Melanocyte of skin (primary cell): Measurements from ENCODE around the gene APLP1. TPM values are rescaled to one million over a fixed set of nuclear protein-coding genes. Genes with fewer than 3 reads are reported as not detected.

Experiments used
- small RNA-seq, 2 donors: library from RNA; depleted of rRNA; stranded (forward); fragments of <200 nt; gene quantifications; one replicate each; pipeline ENCODE3, GENCODE V24; 2012
- total RNA-seq, 2 donors: library from RNA; depleted of rRNA; stranded (reverse); fragments of >200 nt; gene quantifications; 2 replicates each; pipeline ENCODE4 v1.2.3, GENCODE V29; 2012

The APLP1 gene
- total RNA-seq: 1 to 10 TPM in 1 of 2 donors, under 1 TPM in 1; under 0.01 to 2.1 TPM

DNA sequence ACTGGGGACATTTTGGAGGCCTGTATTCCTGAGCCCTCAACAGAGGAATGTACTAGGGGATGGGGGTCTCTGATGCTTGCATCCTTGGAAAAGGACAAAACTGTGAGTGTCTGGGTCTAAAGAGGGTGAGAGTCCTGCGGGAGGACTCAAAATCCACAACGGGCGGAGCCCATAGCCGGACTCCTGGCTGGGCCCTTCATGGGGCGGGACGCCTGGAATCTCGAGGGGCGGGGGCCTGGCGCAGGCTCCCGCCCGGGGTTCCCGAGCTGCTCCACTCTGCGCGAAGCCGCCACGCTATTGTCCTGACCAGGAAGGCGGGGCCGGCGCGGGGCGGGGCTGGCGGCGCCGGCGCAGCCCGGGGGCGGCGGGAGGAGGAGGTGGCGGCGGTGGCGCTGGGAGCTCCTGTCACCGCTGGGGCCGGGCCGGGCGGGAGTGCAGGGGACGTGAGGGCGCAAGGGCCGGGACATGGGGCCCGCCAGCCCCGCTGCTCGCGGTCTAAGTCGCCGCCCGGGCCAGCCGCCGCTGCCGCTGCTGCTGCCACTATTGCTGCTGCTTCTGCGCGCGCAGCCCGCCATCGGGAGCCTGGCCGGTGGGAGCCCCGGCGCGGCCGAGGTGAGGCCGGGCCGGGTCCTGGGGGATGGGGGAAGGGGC, at the start of gene APLP1:
Gene APLP1 (plus strand): TSS at position 403 of the 651 bp plus-strand sequence. CDS start 63 bp downstream, at position 466.

DNA sequence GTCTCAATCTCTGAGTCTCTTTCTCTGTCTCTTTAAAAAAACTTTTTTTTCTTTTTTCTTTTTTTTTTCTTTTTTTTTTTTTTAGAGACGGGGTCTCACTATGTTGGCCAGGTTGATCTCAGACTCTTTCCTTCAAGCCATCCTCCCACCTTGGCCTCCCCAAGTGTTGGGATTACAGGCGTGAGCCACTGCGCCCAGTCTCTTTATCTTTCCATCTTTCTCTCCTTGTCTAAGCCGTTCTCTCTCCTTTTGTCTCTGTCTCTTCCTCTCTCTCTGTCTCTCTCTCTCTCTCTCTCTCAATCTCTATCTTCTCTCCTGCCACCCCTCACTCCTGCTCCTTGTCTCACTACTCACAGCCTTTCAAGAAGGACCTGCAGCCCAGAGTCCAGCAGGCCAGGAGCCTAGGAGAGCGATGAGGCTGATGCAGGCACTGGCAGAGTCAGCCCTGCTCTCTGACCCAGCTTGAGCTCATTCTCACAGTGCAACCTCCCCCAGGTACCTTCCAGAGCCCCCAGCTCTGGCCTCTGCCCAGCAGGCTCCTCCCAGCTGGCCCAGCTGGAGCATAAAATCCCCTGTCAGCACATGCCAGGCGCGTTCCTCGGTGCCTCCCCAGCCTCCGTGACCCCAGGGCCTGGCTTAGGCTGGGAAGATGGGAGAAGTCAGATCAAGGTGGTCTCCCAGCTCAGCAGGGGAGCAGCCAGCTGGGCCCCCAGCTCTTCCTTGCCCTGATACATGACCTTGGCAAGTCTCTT, 16.2 kb upstream of the APLP1 start, which contains the start of gene NPHS1:
Gene NPHS1 (minus strand): TSS at position 476 of the 752 bp plus-strand sequence. CDS start 667 bp downstream, outside the sequence.

DNA sequence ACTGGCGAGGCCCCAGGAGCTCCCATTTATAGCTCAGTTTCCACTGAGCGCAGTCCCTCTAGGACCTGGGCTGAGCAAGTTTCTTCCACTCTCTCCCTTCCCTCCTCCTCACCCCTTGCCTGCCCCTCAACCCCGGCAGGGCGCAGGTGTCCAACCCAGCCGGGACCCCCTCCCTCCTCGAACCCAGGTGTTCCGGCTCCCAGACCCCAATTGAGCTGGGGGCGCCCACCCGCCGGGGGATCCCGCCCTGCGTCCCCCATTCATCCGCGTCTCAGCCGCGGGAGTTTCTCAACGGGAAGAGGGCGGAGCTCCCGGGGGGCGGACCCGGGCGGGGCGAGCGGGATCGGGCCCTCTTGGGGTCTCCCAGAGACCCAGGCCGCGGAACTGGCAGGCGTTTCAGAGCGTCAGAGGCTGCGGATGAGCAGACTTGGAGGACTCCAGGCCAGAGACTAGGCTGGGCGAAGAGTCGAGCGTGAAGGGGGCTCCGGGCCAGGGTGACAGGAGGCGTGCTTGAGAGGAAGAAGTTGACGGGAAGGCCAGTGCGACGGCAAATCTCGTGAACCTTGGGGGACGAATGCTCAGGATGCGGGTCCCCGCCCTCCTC, 11.7 kb upstream of the APLP1 start, which contains the start of gene KIRREL2:
Gene KIRREL2 (plus strand): TSS at position 366 of the 604 bp plus-strand sequence. CDS start 209 bp downstream, at position 575.

DNA sequence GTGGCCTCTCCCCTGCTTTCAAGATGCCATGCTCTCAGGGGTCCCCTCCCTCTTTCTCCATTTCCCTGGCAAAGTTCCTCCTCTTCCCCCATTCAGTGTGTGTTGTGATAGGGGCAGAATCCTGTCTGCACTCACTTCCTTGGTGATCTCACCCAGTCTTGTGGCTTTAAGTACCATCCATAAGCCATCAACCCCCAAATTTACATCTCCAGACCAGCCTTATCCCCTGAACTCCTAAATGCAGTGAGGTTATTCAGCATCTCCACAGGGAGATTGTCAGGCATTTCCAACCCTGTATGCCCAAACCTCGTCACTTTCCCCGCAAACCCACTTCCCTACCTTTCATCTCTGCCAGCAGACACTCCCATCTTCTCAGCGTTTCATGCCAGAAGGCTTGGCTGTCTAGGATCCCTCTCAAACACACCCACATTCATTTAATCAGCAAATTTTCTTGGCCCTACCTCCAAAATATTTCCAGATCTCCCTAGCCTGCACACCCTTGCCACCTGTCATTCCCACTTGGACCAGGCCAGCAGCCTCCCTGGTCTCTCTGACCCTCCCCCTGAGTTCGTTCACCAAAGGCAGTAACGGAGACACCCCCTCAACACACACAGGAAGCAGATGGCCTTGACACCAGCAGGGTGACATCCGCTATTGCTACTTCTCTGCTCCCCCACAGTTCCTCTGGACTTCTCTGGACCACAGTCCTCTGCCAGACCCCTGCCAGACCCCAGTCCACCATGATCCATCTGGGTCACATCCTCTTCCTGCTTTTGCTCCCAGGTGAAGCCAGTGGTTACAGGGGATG, 33.7 kb downstream of the APLP1 start, which contains the start of gene HCST:
Gene HCST (plus strand): TSS at position 676 of the 808 bp plus-strand sequence. CDS start 65 bp downstream, at position 741.

DNA sequence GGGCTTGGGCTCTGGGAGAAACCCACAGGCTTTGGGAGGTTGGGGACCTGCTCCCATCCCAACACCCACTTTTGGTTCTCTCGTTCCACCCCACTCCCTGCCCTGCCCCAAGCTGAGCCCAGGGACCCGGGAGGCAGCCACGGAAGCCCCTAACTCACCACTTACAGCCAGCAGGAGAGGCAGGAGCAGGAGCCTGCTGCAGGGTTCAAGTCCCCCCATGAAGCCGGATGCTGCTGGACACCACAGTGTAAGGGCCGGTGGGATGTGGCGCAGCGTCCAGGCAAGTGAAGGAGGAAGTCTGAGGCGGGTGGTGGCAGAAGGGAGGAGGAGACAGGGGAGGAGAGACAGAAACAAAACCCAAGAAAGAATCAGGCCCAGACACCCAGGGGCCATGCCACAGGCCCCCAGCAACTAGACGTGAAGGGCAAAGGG, 39.7 kb downstream of the APLP1 start, which contains the start of gene TYROBP:
Gene TYROBP (minus strand): TSS at position 286 of the 432 bp plus-strand sequence. CDS start 67 bp downstream, at position 219.

Small RNA genes within 50 kb of the gene (small RNA-seq; reads per million reads assigned to genes)
- gene RN7SL402P: 0 reads per million in 2 donors

Other genes starting within 250 kb of the APLP1 start
- gene RBM42, start 239.5 kb upstream of the APLP1 start, total RNA-seq: 10 to 100 TPM; 58.5 to 63.6 TPM
- under 1 TPM in 1 of 2 donors, not detected in 1; 0.33 TPM for gene ETV2, start 226.8 kb upstream of the APLP1 start, total RNA-seq
- 100 to 1,000 TPM; 272 to 275 TPM for gene COX6B1, start 220.3 kb upstream of the APLP1 start, total RNA-seq
- not detected for gene UPK1A, start 202.1 kb upstream of the APLP1 start, total RNA-seq
- gene ZBTB32, start 164.0 kb upstream of the APLP1 start, total RNA-seq: not detected
- 1 to 10 TPM; 7.6 to 8.3 TPM for gene KMT2B, start 150.6 kb upstream of the APLP1 start, total RNA-seq
- 1 to 10 TPM in 1 of 2 donors, under 1 TPM in 1; 0.69 to 3.3 TPM for gene IGFLR1, start 126.1 kb upstream of the APLP1 start, total RNA-seq
- gene U2AF1L4, start 123.2 kb upstream of the APLP1 start, total RNA-seq: 1 to 10 TPM; 2.8 to 6.0 TPM
- gene PSENEN, start 122.9 kb upstream of the APLP1 start, total RNA-seq: 10 to 100 TPM; 14.8 to 19.3 TPM
- 10 to 100 TPM; 11.0 to 13.1 TPM for gene LIN37, start 120.0 kb upstream of the APLP1 start, total RNA-seq
- 1 to 10 TPM in 1 of 2 donors, under 1 TPM in 1; 0.67 to 1.7 TPM for gene HSPB6, start 111.5 kb upstream of the APLP1 start, total RNA-seq
- gene PROSER3, start 110.4 kb upstream of the APLP1 start, total RNA-seq: 1 to 10 TPM; 5.5 to 9.0 TPM
- 1 to 10 TPM; 1.3 to 7.9 TPM for gene ARHGAP33, start 93.0 kb upstream of the APLP1 start, total RNA-seq
- gene PRODH2, start 55.7 kb upstream of the APLP1 start, total RNA-seq: not detected
- gene NPHS1, start 16.1 kb upstream of the APLP1 start, total RNA-seq: not detected
- gene KIRREL2, start 11.7 kb upstream of the APLP1 start, total RNA-seq: under 1 TPM; 0.33 to 0.34 TPM
- gene NFKBID, start 32.0 kb downstream of the APLP1 start, total RNA-seq: 10 to 100 TPM in 1 of 2 donors, 1 to 10 TPM in 1; 3.1 to 20.6 TPM
- gene HCST, start 34.0 kb downstream of the APLP1 start, total RNA-seq: under 1 TPM in 1 of 2 donors, not detected in 1; 1.00 TPM
- not detected for gene TYROBP, start 39.7 kb downstream of the APLP1 start, total RNA-seq
- 1 to 10 TPM; 5.2 to 5.7 TPM for gene LRFN3, start 67.8 kb downstream of the APLP1 start, total RNA-seq
- 10 to 100 TPM in 1 of 2 donors, 1 to 10 TPM in 1; 9.6 to 20.6 TPM for gene SDHAF1, start 126.6 kb downstream of the APLP1 start, total RNA-seq
- under 1 TPM in 1 of 2 donors, not detected in 1; under 0.01 TPM for gene SYNE4, start 140.2 kb downstream of the APLP1 start, total RNA-seq
- gene ALKBH6, start 145.6 kb downstream of the APLP1 start, total RNA-seq: 10 to 100 TPM; 28.6 to 29.0 TPM
- 1 to 10 TPM; 2.0 to 3.1 TPM for gene CLIP3, start 164.3 kb downstream of the APLP1 start, total RNA-seq
- 1 to 10 TPM; 2.7 to 4.1 TPM for gene THAP8, start 185.7 kb downstream of the APLP1 start, total RNA-seq
- gene WDR62, start 186.3 kb downstream of the APLP1 start, total RNA-seq: 10 to 100 TPM in 1 of 2 donors, 1 to 10 TPM in 1; 6.2 to 16.3 TPM
- gene OVOL3, start 242.6 kb downstream of the APLP1 start, total RNA-seq: not detected
- 10 to 100 TPM; 37.5 to 72.3 TPM for gene POLR2I, start 246.3 kb downstream of the APLP1 start, total RNA-seq
- gene TBCB, start 246.9 kb downstream of the APLP1 start, total RNA-seq: 100 to 1,000 TPM; 123 to 168 TPM